HG03432 (cell line): Measurements from ENCODE around the gene CEP44.

Experiments
- ATAC-seq: cut with Tn5 transposase; IDR thresholded peaks from one replicate; pipeline ENCODE4 v1.9.1; 2021; ENCODE audit warnings: mild to moderate bottlenecking, moderate library complexity; ENCODE audit not compliant: unreplicated experiment

CEP44 gene

GRCh38 chr4:174381440-174381800 lies 97.7 kb downstream of the CEP44 start:
- ATAC-seq = no peak
